Activated B cell treated with CpG ODN at 0.5 μM for 24 hours (primary cell): Measurements from ENCODE around the gene EEIG2. TPM values are rescaled to one million over a fixed set of nuclear protein-coding genes. Genes with fewer than 3 reads are reported as not detected.

ENCODE experiments used
- ATAC-seq: fragments of 200-7000 bp; cut with Tn5 transposase; one replicate; pipeline ENCODE4 v1.10.0; 2021; ENCODE audit warnings: low read depth, mild to moderate bottlenecking, moderate library complexity
- CTCF ChIA-PET: fragments of 350-600 bp; sonication (Branson Sonifier 250); formaldehyde crosslinking; loops from one replicate; lab custom pipeline; 2021; ENCODE audit warnings: antibody characterized with exemption; lab: Charles Lee
- POLR2A ChIA-PET: fragments of 350-600 bp; sonication (Branson Sonifier 250); formaldehyde crosslinking; loops from one replicate; lab custom pipeline; 2021; ENCODE audit warnings: antibody characterized with exemption; lab: Charles Lee
- DNase-seq: peaks from one replicate; pipeline ENCODE4 v3.0.0; 2022
- H3K27ac Mint-ChIP-seq: one replicate; pipeline ENCODE4 v1.8.0; 2020; ENCODE audit warnings: mixed read lengths
- H3K27me3 Mint-ChIP-seq: one replicate; pipeline ENCODE4 v1.8.0; 2021; ENCODE audit warnings: mixed read lengths
- H3K36me3 Mint-ChIP-seq: one replicate; pipeline ENCODE4 v1.8.0; 2021; ENCODE audit warnings: low read depth, mixed read lengths
- H3K4me1 Mint-ChIP-seq: one replicate; pipeline ENCODE4 v1.8.0; 2021; ENCODE audit warnings: mixed read lengths
- H3K4me3 Mint-ChIP-seq: one replicate; pipeline ENCODE4 v1.8.0; 2020; ENCODE audit warnings: mild to moderate bottlenecking, mixed read lengths
- H3K9me3 Mint-ChIP-seq: one replicate; pipeline ENCODE4 v1.8.0; 2020; ENCODE audit warnings: mixed read lengths
- CTCF ChIP-seq: fragments of 200-600 bp; IDR thresholded peaks from one replicate; pipeline ENCODE4 v1.8.0; 2022; ENCODE audit warnings: antibody characterized with exemption, mild to moderate bottlenecking
- intact Hi-C: fragments of 100-400 bp; cut with micrococcal nuclease; formaldehyde crosslinking; loops from one replicate; pipeline ENCODE4 v1.15.1; 2024
- total RNA-seq: library from RNA; stranded (reverse); gene quantifications from 2 replicates; pipeline ENCODE4 v1.2.3, GENCODE V29; 2022

The EEIG2 gene
- total RNA-seq, 1 donor from 2014 or later = 7.0 TPM

- ATAC-seq (no peak), DNase-seq (no peak)
- Mint-ChIP-seq H3K4me1 (peaks cover 7% of the 10 kb centered on the region), H3K9me3 (no peaks in the 10 kb centered on the region), H3K27me3 (no peaks in the 10 kb centered on the region), H3K36me3 (no peaks in the 10 kb centered on the region), H3K27ac (no peak overlapping the region), H3K4me3 (no peak overlapping the region)
- CTCF ChIA-PET = no interaction called here
- intact Hi-C loops = loop anchor here (5.0 to 10.0 kb wide), 4 partner anchors 308 to 1099 kb away; partner anchors contain the start of genes PSMA5 and VAV3
- TF ChIP-seq CTCF = no peak
- POLR2A ChIA-PET = no interaction called here
Measured at GRCh38 chr1:108553905-108554304, 6.0 kb upstream of the EEIG2 start.

GRCh38 chr1:108554682-108555427 is 5.0 kb upstream of the EEIG2 start:
- H3K27ac Mint-ChIP-seq = no peak overlapping the region
- H3K27me3 Mint-ChIP-seq = no peaks in the 10 kb centered on the region
- no peak for TF ChIP-seq CTCF
- H3K4me1 Mint-ChIP-seq = peaks cover 7% of the 10 kb centered on the region
- no peaks in the 10 kb centered on the region for H3K36me3 Mint-ChIP-seq
- H3K4me3 Mint-ChIP-seq = no peak overlapping the region
- ChIA-PET POLR2A (no interaction called here), CTCF (no interaction called here)
- ATAC-seq (no peak), DNase-seq (no peak)
- no peaks in the 10 kb centered on the region for H3K9me3 Mint-ChIP-seq
- intact Hi-C loops = loop anchor here (5.0 to 10.0 kb wide), 6 partner anchors 307 to 1100 kb away; partner anchors contain the start of genes GPSM2, PSMA5 and VAV3

GRCh38 chr1:108556066-108556465 is 3.8 kb upstream of the EEIG2 start:
- Mint-ChIP-seq H3K27ac (no peak overlapping the region), H3K4me1 (peaks cover 13% of the 10 kb centered on the region), H3K36me3 (peaks cover 1% of the 10 kb centered on the region), H3K27me3 (no peaks in the 10 kb centered on the region), H3K9me3 (no peaks in the 10 kb centered on the region), H3K4me3 (no peak overlapping the region)
- intact Hi-C loops = loop anchor here (5.0 to 10.0 kb wide), 5 partner anchors 321 to 1101 kb away; partner anchors contain the start of genes GPSM2, PSMA5 and VAV3
- TF ChIP-seq CTCF = no peak
- POLR2A ChIA-PET = no interaction called here
- DNase-seq = no peak
- no peak for ATAC-seq
- CTCF ChIA-PET = no interaction called here

- Mint-ChIP-seq H3K27me3 (no peaks in the 10 kb centered on the region), H3K9me3 (no peaks in the 10 kb centered on the region), H3K27ac (no peak overlapping the region), H3K4me1 (peaks cover 14% of the 10 kb centered on the region), H3K4me3 (no peak overlapping the region), H3K36me3 (peaks cover 1% of the 10 kb centered on the region)
- POLR2A ChIA-PET = interaction anchor here (5.5 kb wide), 1 partner anchor 136 kb away, joined by 38 read pairs; the partner anchor contains the start of gene PRPF38B
- TF ChIP-seq CTCF = no peak
- CTCF ChIA-PET = no interaction called here
- ATAC-seq = no peak
- intact Hi-C loops = loop anchor here (5.0 to 10.0 kb wide), 5 partner anchors 321 to 1102 kb away; partner anchors contain the start of genes GPSM2, PSMA5 and VAV3
- no peak for DNase-seq
Measured at GRCh38 chr1:108556499-108556898, 3.4 kb upstream of the EEIG2 start.

- CTCF ChIA-PET = interaction anchor here (1.2 kb wide), 1 partner anchor 45 kb away, joined by 3 read pairs; no protein-coding TSS in a partner anchor
- intact Hi-C loops = loop anchor here (5.0 to 10.0 kb wide), 5 partner anchors 320 to 1102 kb away; partner anchors contain the start of genes GPSM2, PSMA5 and VAV3
- POLR2A ChIA-PET = interaction anchor here (0.8 to 5.5 kb wide), 2 partner anchors 135 to 357 kb away, joined by 3 to 38 read pairs; partner anchors contain the start of genes PRPF38B and SLC25A24
Measured at GRCh38 chr1:108557296-108557695, 2.6 kb upstream of the EEIG2 start.

More at GRCh38 chr1:108557296-108557695, 2.6 kb upstream of the EEIG2 start:
- ATAC-seq (peak; percentile 29), DNase-seq (no peak)
- Mint-ChIP-seq H3K4me1 (peaks cover 21% of the 10 kb centered on the region), H3K27ac (no peak overlapping the region), H3K27me3 (no peaks in the 10 kb centered on the region), H3K36me3 (peaks cover 1% of the 10 kb centered on the region), H3K9me3 (no peaks in the 10 kb centered on the region), H3K4me3 (no peak overlapping the region)
- TF ChIP-seq CTCF = no peak
